GM23338 (cell line): ENCODE measurements around the gene DCT. TPM values are rescaled to one million over a fixed set of nuclear protein-coding genes. Genes with fewer than 3 reads are reported as not detected.

Experiments used
- ATAC-seq: fragments of 200-7000 bp; cut with Tn5 transposase; 3 replicates; pipeline ENCODE4 v1.9.1; 2020
- DNase-seq: peaks from one replicate; pipeline ENCODE4 v3.0.0-alpha.2; 2015; ENCODE audit warnings: low spot score
- H2AFZ ChIP-seq: fragments of 200-600 bp; sonication (generic); 2 replicates; pipeline ENCODE4 v1.8.0; 2016; ENCODE audit warnings: antibody characterized with exemption, mild to moderate bottlenecking, moderate library complexity
- H3F3A ChIP-seq: fragments of 200-600 bp; sonication (generic); replicated peaks from 2 replicates; pipeline ENCODE4 v1.8.0; 2017; ENCODE audit warnings: antibody characterized with exemption, mixed run types, low read depth
- H3K27ac ChIP-seq: fragments of 200-600 bp; sonication (generic); 2 replicates; pipeline ENCODE4 v1.6.1; 2016; ENCODE audit warnings: low read depth
- H3K27me3 ChIP-seq: fragments of 200-600 bp; sonication (generic); 2 replicates; pipeline ENCODE4 v1.8.0; 2016; ENCODE audit warnings: mild to moderate bottlenecking, mixed run types, moderate library complexity; ENCODE audit not compliant: insufficient read depth
- H3K36me3 ChIP-seq: fragments of 200-600 bp; sonication (generic); 2 replicates; pipeline ENCODE4 v1.8.0; 2016; ENCODE audit warnings: mild to moderate bottlenecking; ENCODE audit not compliant: insufficient read depth
- H3K4me1 ChIP-seq: fragments of 200-600 bp; sonication (generic); 2 replicates; pipeline ENCODE4 v1.8.0; 2016; ENCODE audit warnings: mild to moderate bottlenecking, moderate library complexity; ENCODE audit not compliant: insufficient read depth
- H3K4me2 ChIP-seq: fragments of 200-600 bp; sonication (generic); 2 replicates; pipeline ENCODE4 v1.7.1; 2017; ENCODE audit warnings: mixed run types
- H3K4me3 ChIP-seq: fragments of 200-600 bp; sonication (generic); 2 replicates; pipeline ENCODE4 v1.6.1; 2016; ENCODE audit warnings: mixed run types
- H3K79me2 ChIP-seq: fragments of 200-600 bp; sonication (generic); replicated peaks from 2 replicates; pipeline ENCODE4 v1.8.0; 2017; ENCODE audit warnings: mild to moderate bottlenecking; ENCODE audit not compliant: insufficient read depth
- H3K9me2 ChIP-seq: fragments of 200-600 bp; sonication (generic); 2 replicates; pipeline ENCODE4 v1.8.0; 2017; ENCODE audit not compliant: insufficient read depth
- H4K20me1 ChIP-seq: fragments of 200-600 bp; sonication (generic); replicated peaks from 2 replicates; pipeline ENCODE4 v1.8.0; 2017; ENCODE audit warnings: mild to moderate bottlenecking; ENCODE audit not compliant: insufficient read depth
- H3K27ac Mint-ChIP-seq: 2 replicates; pipeline ENCODE4 v1.8.0; 2020; ENCODE audit warnings: inconsistent platforms, mild to moderate bottlenecking, moderate library complexity, mixed read lengths
- H3K27me3 Mint-ChIP-seq: 3 replicates; pipeline ENCODE4 v1.8.0; 2022; ENCODE audit warnings: low read depth, mild to moderate bottlenecking, moderate library complexity, mixed read lengths, inconsistent platforms; ENCODE audit not compliant: insufficient read depth, poor library complexity
- H3K36me3 Mint-ChIP-seq: 3 replicates; pipeline ENCODE4 v1.8.0; 2021; ENCODE audit warnings: low read depth, mild to moderate bottlenecking, inconsistent platforms, moderate library complexity, mixed read lengths
- H3K4me1 Mint-ChIP-seq: 3 replicates; pipeline ENCODE4 v1.8.0; 2020; ENCODE audit warnings: mild to moderate bottlenecking, inconsistent platforms, mixed read lengths
- H3K4me3 Mint-ChIP-seq: 3 replicates; pipeline ENCODE4 v1.8.0; 2021; ENCODE audit warnings: moderate library complexity, mild to moderate bottlenecking, inconsistent platforms, mixed read lengths
- H3K9me3 Mint-ChIP-seq: 3 replicates; pipeline ENCODE4 v1.8.0; 2020; ENCODE audit warnings: moderate library complexity, mild to moderate bottlenecking, inconsistent platforms, mixed read lengths
- CTCF ChIP-seq, 2 experiments: fragments of 200-600 bp in 1 of 2; sonication (generic) in 1 of 2; conservative IDR thresholded peaks; 2 replicates each; pipeline versions ENCODE4 v1.5.1 to v1.6.1; 2016 to 2017; ENCODE audit warnings: antibody characterized with exemption in 2 of 2, low read depth in 2 of 2, mild to moderate bottlenecking in 2 of 2, moderate library complexity in 1 of 2
- EZH2 ChIP-seq: fragments of 200-600 bp; sonication (generic); IDR thresholded peaks from one replicate; pipeline ENCODE4 v1.8.0; 2017; ENCODE audit warnings: antibody characterized with exemption, mild to moderate bottlenecking, low read depth; ENCODE audit not compliant: unreplicated experiment
- EZH2phosphoT487 ChIP-seq: fragments of 200-600 bp; sonication (generic); IDR thresholded peaks from one replicate; pipeline ENCODE4 v1.8.1; 2018; ENCODE audit warnings: antibody characterized with exemption; ENCODE audit not compliant: unreplicated experiment
- NANOG ChIP-seq: IDR thresholded peaks from 2 replicates; pipeline ENCODE4 v1.6.1; 2016; ENCODE audit warnings: antibody characterized with exemption, borderline replicate concordance
- POLR2AphosphoS5 ChIP-seq: IDR thresholded peaks from 2 replicates; pipeline ENCODE4 v1.6.1; 2016; ENCODE audit warnings: antibody characterized with exemption, low read depth
- ZNF462 ChIP-seq: fragments of 250-450 bp; sonication (Bioruptor Pico); IDR thresholded peaks from 2 replicates; pipeline ENCODE4 v1.5.0; 2020; ENCODE audit warnings: mild to moderate bottlenecking, moderate library complexity
- polyA plus RNA-seq: library from polyadenylated mRNA; unstranded; fragments of >200 nt; fragmentation: Nextera tagmentation; extraction: Ambion mirVana; gene quantifications from 2 replicates; pipeline ENCODE4 v1.2.1, GENCODE V29; 2016
- total RNA-seq: library from RNA; depleted of rRNA; stranded (reverse); fragments of >200 nt; shearing (Covaris generic); gene quantifications from 2 replicates; pipeline ENCODE4 v1.2.3, GENCODE V29; 2014

DCT gene
- total and polyA plus RNA-seq, 2 experiments from 2014 or later = 0.14 TPM; not detected in 1

GRCh38 chr13:94431574-94431973 is 47.9 kb downstream of the DCT start:
- H3K27me3 Mint-ChIP-seq = no peaks in the 10 kb centered on the region
- Histone ChIP-seq H3K27ac (no peak overlapping the region), H4K20me1 (no peaks in the 10 kb centered on the region), H3K27me3 (no peaks in the 10 kb centered on the region), H3K9me2 (0 out of 2 replicates have a peak, but pooled peaks cover 3% of the 10 kb centered on the region), H3K79me2 (no peaks in the 10 kb centered on the region), H3K4me2 (no peak overlapping the region), H2AFZ (no peak overlapping the region), H3K36me3 (no peaks in the 10 kb centered on the region), H3K4me1 (0 out of 2 replicates have a peak, but pooled peaks cover 4% of the 10 kb centered on the region), H3F3A (no peaks in the 10 kb centered on the region), H3K4me3 (no peak overlapping the region)
- no peaks in the 10 kb centered on the region for H3K9me3 Mint-ChIP-seq
- DNase-seq (no peak), ATAC-seq (no peak)
- H3K4me3 Mint-ChIP-seq = no peak overlapping the region
- TF ChIP-seq EZH2phosphoT487 (no peak), CTCF (conservative IDR thresholded peaks at IDR 0.05; ENCODE audit: low read depth in 2 of 2) (peak in 1 of 2 experiments; percentile 12; a peak in 1 of 4 replicates), EZH2 (no peak), POLR2AphosphoS5 (no peak)
- no peaks in the 10 kb centered on the region; the same call in 2 of the 3 replicates for H3K36me3 Mint-ChIP-seq
- H3K4me1 Mint-ChIP-seq = peaks cover 17% of the 10 kb centered on the region
- H3K27ac Mint-ChIP-seq = no peak overlapping the region

- Mint-ChIP-seq H3K9me3 (0 out of 3 replicates have a peak, but pooled peaks cover 2% of the 10 kb centered on the region), H3K4me1 (peaks cover 2% of the 10 kb centered on the region; the same call in 1 of the 3 replicates), H3K36me3 (no peaks in the 10 kb centered on the region; the same call in 1 of the 3 replicates), H3K4me3 (no peak overlapping the region), H3K27me3 (no peaks in the 10 kb centered on the region), H3K27ac (no peak overlapping the region)
- H3K79me2 ChIP-seq = no peaks in the 10 kb centered on the region
- H3K4me1 ChIP-seq = no peaks in the 10 kb centered on the region
- H4K20me1 ChIP-seq = no peaks in the 10 kb centered on the region
- 0 out of 2 replicates have a peak, but pooled peaks cover 3% of the 10 kb centered on the region for H3K9me2 ChIP-seq
- TF ChIP-seq NANOG (no peak), EZH2 (no peak)
- no peak overlapping the region for H3K4me2 ChIP-seq
- H3F3A ChIP-seq = no peaks in the 10 kb centered on the region
- H3K36me3 ChIP-seq = no peaks in the 10 kb centered on the region; the same call in 1 of the 2 replicates
- DNase-seq (no peak), ATAC-seq (no peak)
- H2AFZ ChIP-seq = no peak overlapping the region
- H3K27me3 ChIP-seq = no peaks in the 10 kb centered on the region
- H3K4me3 ChIP-seq = no peak overlapping the region
- no peak overlapping the region for H3K27ac ChIP-seq
Measured at GRCh38 chr13:94427313-94427953, 52.0 kb downstream of the DCT start.

GRCh38 chr13:94419925-94420305 is 59.6 kb downstream of the DCT start:
- H3K27me3 Mint-ChIP-seq = no peaks in the 10 kb centered on the region
- no peak for TF ChIP-seq EZH2phosphoT487
- TF ChIP-seq ZNF462 (CRISPR knock-in tag) = no peak

More at GRCh38 chr13:94419925-94420305, 59.6 kb downstream of the DCT start:
- H3F3A ChIP-seq = no peaks in the 10 kb centered on the region
- peaks cover 15% of the 10 kb centered on the region for H3K4me1 ChIP-seq
- no peaks in the 10 kb centered on the region for H4K20me1 ChIP-seq
- H2AFZ ChIP-seq = no peak overlapping the region
- H3K36me3 ChIP-seq = no peaks in the 10 kb centered on the region; the same call in 1 of the 2 replicates
- Mint-ChIP-seq H3K36me3 (peaks cover 14% of the 10 kb centered on the region; the same call in 2 of the 3 replicates), H3K27ac (no peak overlapping the region), H3K4me3 (no peak overlapping the region), H3K4me1 (peaks cover 11% of the 10 kb centered on the region), H3K9me3 (peaks cover 28% of the 10 kb centered on the region; the same call in 2 of the 3 replicates)
- no peak overlapping the region for H3K4me2 ChIP-seq
- no peak for ATAC-seq
- peaks cover 3% of the 10 kb centered on the region; the same call in 1 of the 2 replicates for H3K9me2 ChIP-seq
- no peak overlapping the region for H3K4me3 ChIP-seq
- no peaks in the 10 kb centered on the region for H3K27me3 ChIP-seq
- no peak overlapping the region for H3K27ac ChIP-seq
- H3K79me2 ChIP-seq = no peaks in the 10 kb centered on the region
- no peak for DNase-seq
